NB4 (cell line): ENCODE measurements around the gene MAML2.

ENCODE experiments used
- MYC ChIP-seq: IDR thresholded peaks from 2 replicates; pipeline ENCODE4 v1.6.1; 2011; ENCODE audit warnings: low read depth, low read length
- POLR2A ChIP-seq: IDR thresholded peaks from 2 replicates; pipeline ENCODE4 v1.6.1; 2011; ENCODE audit warnings: mild to moderate bottlenecking; ENCODE audit not compliant: insufficient read length; ENCODE audit errors: extremely low read depth
- TF ChIP-seq, protein P1 (sequence below): IDR thresholded peaks from one replicate; pipeline ENCODE4 v1.5.1; 2012; ENCODE audit warnings: low read depth, low read length

DNA sequence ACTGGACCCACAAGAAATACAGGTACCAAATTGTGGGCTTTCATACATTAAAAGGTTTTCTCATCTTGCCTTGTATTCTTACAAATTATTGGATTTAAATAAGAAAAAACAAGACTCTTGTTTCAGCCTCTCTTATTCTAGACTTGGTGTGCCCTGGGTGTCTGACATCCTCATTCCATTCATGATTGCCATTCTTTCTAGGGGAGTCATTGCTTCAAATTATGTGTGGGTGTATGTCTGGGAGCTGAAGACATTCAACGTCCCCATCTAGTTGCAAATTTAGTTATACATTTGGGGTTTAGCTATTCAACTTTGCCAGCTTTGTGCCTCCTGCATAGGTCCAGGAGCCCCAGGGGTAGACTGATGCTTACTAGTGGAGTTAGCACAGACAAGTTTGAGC lies 18.1 kb downstream of the MAML2 start:
- TF ChIP-seq, protein P1, sequence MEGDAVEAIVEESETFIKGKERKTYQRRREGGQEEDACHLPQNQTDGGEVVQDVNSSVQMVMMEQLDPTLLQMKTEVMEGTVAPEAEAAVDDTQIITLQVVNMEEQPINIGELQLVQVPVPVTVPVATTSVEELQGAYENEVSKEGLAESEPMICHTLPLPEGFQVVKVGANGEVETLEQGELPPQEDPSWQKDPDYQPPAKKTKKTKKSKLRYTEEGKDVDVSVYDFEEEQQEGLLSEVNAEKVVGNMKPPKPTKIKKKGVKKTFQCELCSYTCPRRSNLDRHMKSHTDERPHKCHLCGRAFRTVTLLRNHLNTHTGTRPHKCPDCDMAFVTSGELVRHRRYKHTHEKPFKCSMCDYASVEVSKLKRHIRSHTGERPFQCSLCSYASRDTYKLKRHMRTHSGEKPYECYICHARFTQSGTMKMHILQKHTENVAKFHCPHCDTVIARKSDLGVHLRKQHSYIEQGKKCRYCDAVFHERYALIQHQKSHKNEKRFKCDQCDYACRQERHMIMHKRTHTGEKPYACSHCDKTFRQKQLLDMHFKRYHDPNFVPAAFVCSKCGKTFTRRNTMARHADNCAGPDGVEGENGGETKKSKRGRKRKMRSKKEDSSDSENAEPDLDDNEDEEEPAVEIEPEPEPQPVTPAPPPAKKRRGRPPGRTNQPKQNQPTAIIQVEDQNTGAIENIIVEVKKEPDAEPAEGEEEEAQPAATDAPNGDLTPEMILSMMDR, result no peak
- TF ChIP-seq MYC (no peak), POLR2A (no peak)
